ENCODE measurements around the gene IFRD2.
A peak's percentile ranks its signal among the peaks of the same experiment; 100 is the strongest.

The IFRD2 gene

GRCh38 chr3:50302095-50303012 lies 10.1 kb upstream of the IFRD2 start:
- no peaks in the 10 kb centered on the region for H3K27me3 ChIP-seq (ENCODE audit: control insufficient read depth in 1 of 2, insufficient read depth in 2 of 2, low read length in 2 of 2)

GRCh38 chr3:50300681-50301254 lies 8.5 kb upstream of the IFRD2 start:
- peaks cover 31 to 39% of the 10 kb centered on the region in 2 donors for H3K4me1 ChIP-seq (ENCODE audit: control insufficient read depth in 1 of 2, insufficient read depth in 2 of 2, low read length in 2 of 2)
- H3K4me3 ChIP-seq (ENCODE audit: low read depth in 1 of 2, low read length in 2 of 2), result peak overlapping the region; percentile 62 to 74
- no peaks in the 10 kb centered on the region for H3K27me3 ChIP-seq (ENCODE audit: control insufficient read depth in 1 of 2, insufficient read depth in 2 of 2, low read length in 2 of 2)
- H3K36me3 ChIP-seq (ENCODE audit: control insufficient read depth in 1 of 2, insufficient read depth in 2 of 2, low read length in 2 of 2), result no peaks in the 10 kb centered on the region
- H3K9me3 ChIP-seq (ENCODE audit: control insufficient read depth in 1 of 2, low read length in 2 of 2), result no peaks in the 10 kb centered on the region
- H3K27ac ChIP-seq (ENCODE audit: low read depth, low read length), result peak overlapping the region; percentile 85
- peak overlapping the region; percentile 75 to 76 for H3K9ac ChIP-seq (ENCODE audit: low read depth in 1 of 2, low read length in 2 of 2)

More at GRCh38 chr3:50302095-50303012, 10.1 kb upstream of the IFRD2 start:
- Histone ChIP-seq H3K9me3 (ENCODE audit: control insufficient read depth in 1 of 2, low read length in 2 of 2) (no peaks in the 10 kb centered on the region), H3K9ac (ENCODE audit: low read depth in 1 of 2, low read length in 2 of 2) (peak overlapping the region in 1 of 2 donors; percentile 32), H3K4me3 (ENCODE audit: low read depth in 1 of 2, low read length in 2 of 2) (peak overlapping the region; percentile 35 to 36), H3K27ac (ENCODE audit: low read depth, low read length) (peak overlapping the region; percentile 62), H3K4me1 (ENCODE audit: control insufficient read depth in 1 of 2, insufficient read depth in 2 of 2, low read length in 2 of 2) (peaks cover 31 to 38% of the 10 kb centered on the region in 2 donors), H3K36me3 (ENCODE audit: control insufficient read depth in 1 of 2, insufficient read depth in 2 of 2, low read length in 2 of 2) (no peaks in the 10 kb centered on the region)

GRCh38 chr3:50299929-50300680 lies 7.9 kb upstream of the IFRD2 start:
- peak overlapping the region; percentile 62 to 74 for H3K4me3 ChIP-seq (ENCODE audit: low read depth in 1 of 2, low read length in 2 of 2)

GRCh38 chr3:50299638-50299928 lies 7.4 kb upstream of the IFRD2 start:
- Histone ChIP-seq H3K36me3 (ENCODE audit: control insufficient read depth in 1 of 2, insufficient read depth in 2 of 2, low read length in 2 of 2) (no peaks in the 10 kb centered on the region), H3K4me3 (ENCODE audit: low read depth in 1 of 2, low read length in 2 of 2) (peak overlapping the region; percentile 62 to 74), H3K4me1 (ENCODE audit: control insufficient read depth in 1 of 2, insufficient read depth in 2 of 2, low read length in 2 of 2) (peaks cover 31 to 39% of the 10 kb centered on the region in 2 donors), H3K9ac (ENCODE audit: low read depth in 1 of 2, low read length in 2 of 2) (peak overlapping the region; percentile 75 to 76), H3K27ac (ENCODE audit: low read depth, low read length) (peak overlapping the region; percentile 85), H3K27me3 (ENCODE audit: control insufficient read depth in 1 of 2, insufficient read depth in 2 of 2, low read length in 2 of 2) (no peaks in the 10 kb centered on the region), H3K9me3 (ENCODE audit: control insufficient read depth in 1 of 2, low read length in 2 of 2) (no peaks in the 10 kb centered on the region)

More at GRCh38 chr3:50299929-50300680, 7.9 kb upstream of the IFRD2 start:
- no peaks in the 10 kb centered on the region for H3K27me3 ChIP-seq (ENCODE audit: control insufficient read depth in 1 of 2, insufficient read depth in 2 of 2, low read length in 2 of 2)
- H3K36me3 ChIP-seq (ENCODE audit: control insufficient read depth in 1 of 2, insufficient read depth in 2 of 2, low read length in 2 of 2), result no peaks in the 10 kb centered on the region
- H3K4me1 ChIP-seq (ENCODE audit: control insufficient read depth in 1 of 2, insufficient read depth in 2 of 2, low read length in 2 of 2), result peaks cover 31 to 39% of the 10 kb centered on the region in 2 donors
- peak overlapping the region; percentile 75 to 76 for H3K9ac ChIP-seq (ENCODE audit: low read depth in 1 of 2, low read length in 2 of 2)
- no peaks in the 10 kb centered on the region for H3K9me3 ChIP-seq (ENCODE audit: control insufficient read depth in 1 of 2, low read length in 2 of 2)
- peak overlapping the region; percentile 85 for H3K27ac ChIP-seq (ENCODE audit: low read depth, low read length)

- no peaks in the 10 kb centered on the region for H3K36me3 ChIP-seq (ENCODE audit: control insufficient read depth in 1 of 2, insufficient read depth in 2 of 2, low read length in 2 of 2)
- peak within 1 kb of the TSS; percentile 87 to 93 for H3K4me3 ChIP-seq (ENCODE audit: low read depth in 1 of 2, low read length in 2 of 2)
- H3K9ac ChIP-seq (ENCODE audit: low read depth in 1 of 2, low read length in 2 of 2), result peak within 1 kb of the TSS; percentile 89 to 97
- peak within 1 kb of the TSS; percentile 93 for H3K27ac ChIP-seq (ENCODE audit: low read depth, low read length)
- no peaks in the 10 kb centered on the region for H3K9me3 ChIP-seq (ENCODE audit: control insufficient read depth in 1 of 2, low read length in 2 of 2)
- H3K27me3 ChIP-seq (ENCODE audit: control insufficient read depth in 1 of 2, insufficient read depth in 2 of 2, low read length in 2 of 2), result no peaks in the 10 kb centered on the region
- peaks cover 31 to 39% of the 10 kb centered on the region in 2 donors for H3K4me1 ChIP-seq (ENCODE audit: control insufficient read depth in 1 of 2, insufficient read depth in 2 of 2, low read length in 2 of 2)
These were observed 6.8 kb upstream of the IFRD2 start, which contains the start of the genes HYAL3 and NAA80 for GRCh38 chr3:50298836-50299637. HYAL3 (minus strand) TSS chr3:50299405; CDS start chr3:50295602, 3,803 bp downstream. NAA80 (minus strand) TSS chr3:50299405; CDS start chr3:50297463, 1,942 bp downstream.

- Histone ChIP-seq H3K4me3 (ENCODE audit: low read depth in 1 of 2, low read length in 2 of 2) (peak overlapping the region; percentile 87 to 93), H3K9ac (ENCODE audit: low read depth in 1 of 2, low read length in 2 of 2) (peak overlapping the region; percentile 89 to 97), H3K36me3 (ENCODE audit: control insufficient read depth in 1 of 2, insufficient read depth in 2 of 2, low read length in 2 of 2) (no peaks in the 10 kb centered on the region), H3K27ac (ENCODE audit: low read depth, low read length) (peak overlapping the region; percentile 93), H3K27me3 (ENCODE audit: control insufficient read depth in 1 of 2, insufficient read depth in 2 of 2, low read length in 2 of 2) (no peaks in the 10 kb centered on the region), H3K9me3 (ENCODE audit: control insufficient read depth in 1 of 2, low read length in 2 of 2) (no peaks in the 10 kb centered on the region), H3K4me1 (ENCODE audit: control insufficient read depth in 1 of 2, insufficient read depth in 2 of 2, low read length in 2 of 2) (peaks cover 28 to 39% of the 10 kb centered on the region in 2 donors)
These were observed 5.9 kb upstream of the IFRD2 start for GRCh38 chr3:50297896-50298725.

GRCh38 chr3:50297384-50297775 lies 5.2 kb upstream of the IFRD2 start:
- H3K27ac ChIP-seq (ENCODE audit: low read depth, low read length), result no peak overlapping the region
- H3K36me3 ChIP-seq (ENCODE audit: control insufficient read depth in 1 of 2, insufficient read depth in 2 of 2, low read length in 2 of 2), result no peaks in the 10 kb centered on the region
- H3K4me3 ChIP-seq (ENCODE audit: low read depth in 1 of 2, low read length in 2 of 2), result no peak overlapping the region
- H3K9ac ChIP-seq (ENCODE audit: low read depth in 1 of 2, low read length in 2 of 2), result no peak overlapping the region
- H3K9me3 ChIP-seq (ENCODE audit: control insufficient read depth in 1 of 2, low read length in 2 of 2), result no peaks in the 10 kb centered on the region
- H3K4me1 ChIP-seq (ENCODE audit: control insufficient read depth in 1 of 2, insufficient read depth in 2 of 2, low read length in 2 of 2), result peaks cover 32 to 38% of the 10 kb centered on the region in 2 donors
- no peaks in the 10 kb centered on the region for H3K27me3 ChIP-seq (ENCODE audit: control insufficient read depth in 1 of 2, insufficient read depth in 2 of 2, low read length in 2 of 2)

GRCh38 chr3:50296721-50297383 lies 4.6 kb upstream of the IFRD2 start:
- H3K9me3 ChIP-seq (ENCODE audit: control insufficient read depth in 1 of 2, low read length in 2 of 2), result no peaks in the 10 kb centered on the region
- H3K27me3 ChIP-seq (ENCODE audit: control insufficient read depth in 1 of 2, insufficient read depth in 2 of 2, low read length in 2 of 2), result no peaks in the 10 kb centered on the region
- no peak overlapping the region for H3K9ac ChIP-seq (ENCODE audit: low read depth in 1 of 2, low read length in 2 of 2)
- peaks cover 32 to 38% of the 10 kb centered on the region in 2 donors for H3K4me1 ChIP-seq (ENCODE audit: control insufficient read depth in 1 of 2, insufficient read depth in 2 of 2, low read length in 2 of 2)
- H3K27ac ChIP-seq (ENCODE audit: low read depth, low read length), result no peak overlapping the region
- no peak overlapping the region for H3K4me3 ChIP-seq (ENCODE audit: low read depth in 1 of 2, low read length in 2 of 2)
- H3K36me3 ChIP-seq (ENCODE audit: control insufficient read depth in 1 of 2, insufficient read depth in 2 of 2, low read length in 2 of 2), result no peaks in the 10 kb centered on the region

All from duodenal mucosa (tissue), 2 donors.